Fibroblast of pulmonary artery (primary cell): ENCODE data around the gene GYG2.
"Not testable (repeated sequence)": the region's sequence is repeated elsewhere in the genome, so short reads cannot be mapped to it uniquely, and the experiment has no call there.

Source experiments
- DNase-seq: peaks from one replicate; pipeline ENCODE4 v3.0.0-alpha.2; 2010; ENCODE audit warnings: low read depth
- H3K4me3 ChIP-seq: replicated peaks from 2 replicates; pipeline ENCODE4 v1.5.1; 2011; ENCODE audit warnings: low read depth, mild to moderate bottlenecking, control low read depth, low read length, moderate library complexity
- TF ChIP-seq, protein P1 (sequence below): IDR thresholded peaks from 2 replicates; pipeline ENCODE4 v1.5.1; 2011; ENCODE audit warnings: mild to moderate bottlenecking, control low read depth, low read length, inconsistent platforms; ENCODE audit errors: missing control alignments

The GYG2 gene

DNA sequence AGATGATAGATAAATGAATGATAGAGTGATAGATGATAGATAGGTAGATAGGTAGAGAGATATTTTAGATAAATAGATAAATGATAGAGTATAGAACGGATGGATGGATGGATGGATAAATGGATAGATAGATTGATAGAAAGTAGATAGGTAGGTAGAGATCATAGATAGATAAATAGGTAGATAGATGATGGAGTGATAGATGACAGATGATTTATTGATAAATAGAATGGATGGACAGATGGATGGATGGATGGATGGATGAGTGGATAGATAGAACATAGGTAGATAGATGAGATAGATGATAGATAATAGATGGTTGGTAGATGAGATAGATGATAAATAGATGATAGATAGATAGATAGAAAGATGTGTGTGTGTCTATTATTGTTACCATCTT is 50.9 kb downstream of the GYG2 start:
- no peak for DNase-seq
- no peak overlapping the region for H3K4me3 ChIP-seq
- TF ChIP-seq, protein P1, sequence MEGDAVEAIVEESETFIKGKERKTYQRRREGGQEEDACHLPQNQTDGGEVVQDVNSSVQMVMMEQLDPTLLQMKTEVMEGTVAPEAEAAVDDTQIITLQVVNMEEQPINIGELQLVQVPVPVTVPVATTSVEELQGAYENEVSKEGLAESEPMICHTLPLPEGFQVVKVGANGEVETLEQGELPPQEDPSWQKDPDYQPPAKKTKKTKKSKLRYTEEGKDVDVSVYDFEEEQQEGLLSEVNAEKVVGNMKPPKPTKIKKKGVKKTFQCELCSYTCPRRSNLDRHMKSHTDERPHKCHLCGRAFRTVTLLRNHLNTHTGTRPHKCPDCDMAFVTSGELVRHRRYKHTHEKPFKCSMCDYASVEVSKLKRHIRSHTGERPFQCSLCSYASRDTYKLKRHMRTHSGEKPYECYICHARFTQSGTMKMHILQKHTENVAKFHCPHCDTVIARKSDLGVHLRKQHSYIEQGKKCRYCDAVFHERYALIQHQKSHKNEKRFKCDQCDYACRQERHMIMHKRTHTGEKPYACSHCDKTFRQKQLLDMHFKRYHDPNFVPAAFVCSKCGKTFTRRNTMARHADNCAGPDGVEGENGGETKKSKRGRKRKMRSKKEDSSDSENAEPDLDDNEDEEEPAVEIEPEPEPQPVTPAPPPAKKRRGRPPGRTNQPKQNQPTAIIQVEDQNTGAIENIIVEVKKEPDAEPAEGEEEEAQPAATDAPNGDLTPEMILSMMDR = no peak

DNA sequence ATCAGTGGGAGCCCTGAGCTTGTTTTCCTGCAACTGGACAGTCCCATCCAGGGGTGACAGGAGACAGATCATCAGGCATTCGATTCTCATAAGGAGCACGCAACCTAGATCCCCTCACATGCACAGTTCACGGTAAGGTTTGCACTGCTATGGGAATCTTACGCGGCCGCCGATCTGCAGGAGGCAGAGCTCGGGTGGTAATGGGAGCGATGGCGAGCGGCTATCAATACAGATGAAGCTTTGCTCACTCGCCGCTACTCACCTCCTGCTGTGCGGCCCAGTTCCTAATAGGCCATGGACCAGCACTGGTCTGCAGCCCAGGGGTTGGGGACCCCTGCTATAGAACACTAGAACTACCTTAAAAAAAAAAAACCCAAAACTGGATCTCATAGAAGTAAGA is 55.0 kb downstream of the GYG2 start:
- TF ChIP-seq, protein P1 = no peak
- H3K4me3 ChIP-seq = no peak overlapping the region
- no peak for DNase-seq

DNA sequence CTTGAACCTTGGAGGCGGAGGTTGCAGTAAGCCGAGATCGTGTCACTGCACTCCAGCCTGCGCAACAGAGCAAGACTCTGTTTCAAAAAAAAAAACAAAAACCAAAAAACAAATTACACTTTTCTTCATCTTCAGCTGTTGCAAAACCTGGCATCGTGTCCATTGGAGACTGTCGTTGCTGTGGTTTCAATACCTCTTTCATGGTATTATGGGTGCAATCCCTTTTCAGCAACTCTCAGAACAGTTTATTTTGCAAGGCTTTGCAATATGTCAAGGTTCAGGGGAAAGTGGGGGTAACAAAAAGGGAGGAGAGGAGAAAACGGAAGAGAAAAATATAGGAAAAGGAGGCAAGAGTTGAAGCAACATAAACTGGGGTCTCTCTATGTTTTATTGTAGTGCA is 59.6 kb downstream of the GYG2 start:
- H3K4me3 ChIP-seq = no peak overlapping the region
- DNase-seq = no peak
- TF ChIP-seq, protein P1 = no peak

DNA sequence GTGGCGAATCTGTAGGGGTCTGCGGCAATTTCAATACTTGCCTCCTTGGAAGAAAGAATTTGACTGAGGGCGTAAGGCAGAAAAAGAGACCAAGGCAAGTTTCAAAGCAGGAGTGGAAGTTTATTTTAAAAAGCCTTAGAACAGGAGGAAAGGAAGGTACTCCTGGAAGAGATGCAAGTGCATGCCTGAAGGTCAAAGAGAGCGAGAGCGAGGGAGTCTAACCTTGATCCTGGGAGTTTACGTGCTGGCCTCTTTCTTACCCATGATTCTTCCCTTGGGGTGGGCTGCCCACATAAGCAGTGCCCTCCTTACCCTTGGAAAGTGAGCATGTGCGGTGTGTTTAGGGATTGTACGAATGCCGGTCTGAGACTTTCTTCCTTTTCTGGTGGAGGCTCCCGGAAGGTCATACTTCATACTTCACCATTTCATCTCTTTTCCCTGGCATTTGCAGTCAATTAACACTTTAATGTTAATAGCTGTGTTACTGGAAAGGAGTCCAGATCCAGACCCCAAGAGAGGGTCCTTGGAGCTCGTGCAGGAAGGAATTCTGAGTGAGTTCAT is 60.4 kb downstream of the GYG2 start:
- DNase-seq = no peak
- TF ChIP-seq, protein P1 = no peak

DNA sequence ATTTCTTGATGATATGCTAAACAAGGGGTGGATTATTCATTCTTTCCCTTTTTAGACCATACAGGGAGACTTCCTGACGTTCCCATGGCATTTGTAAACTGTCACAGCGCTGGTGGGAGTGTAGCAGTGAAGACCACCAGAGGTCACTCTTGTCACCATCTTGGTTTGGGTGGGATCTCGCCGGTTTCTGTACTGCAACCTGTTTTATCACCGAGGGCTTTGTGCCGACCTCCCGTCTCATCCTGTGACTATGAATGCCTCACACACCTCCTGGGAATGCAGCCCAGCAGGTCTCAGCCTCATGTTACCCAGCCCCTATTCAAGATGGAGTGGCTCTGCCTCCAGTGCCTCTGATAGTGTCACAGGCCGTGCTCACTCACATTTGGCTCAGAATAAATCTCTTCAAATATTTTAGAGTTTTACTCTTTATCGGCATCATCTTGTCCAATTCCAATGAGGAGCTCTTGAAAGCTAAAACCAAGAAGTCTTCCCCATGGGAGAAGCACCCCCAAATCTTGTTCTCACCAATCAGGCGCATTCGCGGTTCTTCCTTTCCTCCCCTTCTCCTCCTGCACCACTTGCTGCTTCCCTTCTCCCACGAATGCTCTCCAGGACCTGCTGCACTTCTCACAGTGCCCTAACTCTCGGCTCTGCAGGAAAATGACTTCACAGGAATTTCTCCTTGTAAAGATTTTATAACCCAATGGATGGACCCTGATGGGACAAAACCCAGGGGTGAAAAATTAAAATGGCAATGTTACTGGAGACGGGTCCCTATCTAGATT is 61.2 kb downstream of the GYG2 start:
- peak overlapping the region; percentile 51 for H3K4me3 ChIP-seq
- TF ChIP-seq, protein P1 = peak; percentile 23
- DNase-seq = peak; percentile 10

More for the DNA sequence above, 60.4 kb downstream of the GYG2 start:
- H3K4me3 ChIP-seq = peak overlapping the region; percentile 51

DNA sequence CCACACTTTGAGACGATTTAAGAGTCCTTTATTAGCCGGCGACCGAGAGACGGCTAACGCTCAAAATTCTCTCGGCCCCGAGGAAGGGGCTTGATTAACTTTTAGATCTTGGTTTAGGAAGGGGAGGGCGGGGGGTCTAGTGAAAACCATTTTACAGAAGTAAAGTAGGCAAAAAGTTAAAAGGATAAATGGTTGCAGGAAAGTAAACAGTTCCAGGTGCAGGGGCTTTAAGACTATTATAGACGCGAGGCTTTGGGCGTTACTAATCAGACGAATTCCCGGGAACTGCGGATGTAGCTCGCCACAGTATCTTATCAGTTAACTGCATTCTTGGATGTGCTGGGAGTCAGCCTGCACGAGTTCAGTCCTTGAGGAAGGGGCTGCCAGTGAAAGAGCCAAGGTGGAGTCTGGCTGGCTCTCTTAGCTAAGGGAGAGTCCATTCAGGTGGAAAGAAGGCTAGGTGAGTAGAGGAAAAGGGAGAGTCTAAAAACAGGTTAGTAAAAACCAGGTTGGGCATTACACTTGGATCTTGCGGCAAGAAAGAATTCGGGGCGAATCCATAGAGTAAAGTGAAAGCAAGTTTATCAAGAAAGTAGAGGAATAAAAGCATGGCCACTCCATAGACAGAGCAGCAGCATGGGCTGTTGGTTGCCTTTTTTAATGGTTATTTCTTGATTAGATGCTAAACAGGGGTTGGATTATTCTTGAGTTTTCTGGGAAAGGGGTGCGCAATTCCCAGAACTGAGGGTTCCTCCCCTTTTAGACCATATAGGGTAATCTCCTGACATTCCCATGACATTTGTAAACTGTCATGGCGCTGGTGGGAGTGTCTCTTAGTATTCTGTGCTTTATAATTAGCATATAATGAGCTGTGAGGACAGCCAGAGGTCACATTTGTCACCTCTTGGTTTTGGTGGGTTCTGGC is 62.1 kb downstream of the GYG2 start:
- DNase-seq, H3K4me3 ChIP-seq: not testable (repeated sequence)

DNA sequence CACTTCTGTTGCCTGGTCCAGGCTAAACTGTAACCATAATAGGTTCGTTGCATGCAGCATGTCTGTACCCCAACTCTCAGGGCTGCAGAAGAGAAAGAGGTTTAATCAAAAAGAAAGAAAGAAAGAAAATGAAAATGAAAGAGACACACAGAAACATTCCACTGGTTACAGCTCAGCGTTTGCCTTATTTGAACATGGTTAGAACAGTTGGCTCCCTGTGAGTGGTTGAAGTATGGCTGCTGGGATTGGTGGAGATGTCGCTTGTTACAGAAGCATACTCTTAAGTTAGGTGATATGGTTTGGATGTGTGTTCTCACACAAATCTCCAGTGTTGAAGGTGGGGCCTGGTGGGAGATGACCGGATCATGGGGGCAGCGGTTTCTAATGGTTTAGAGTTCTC is 64.1 kb downstream of the GYG2 start:
- no peak for DNase-seq
- H3K4me3 ChIP-seq = no peak overlapping the region
- TF ChIP-seq, protein P1 = no peak
